Trophoblast cell (in vitro differentiated cells and primary cell): ENCODE results near the gene TRIM50.
"Not testable (repeated sequence)": the region's sequence is repeated elsewhere in the genome, so short reads cannot be mapped to it uniquely, and the experiment has no call there.

Source experiments
- DNase-seq, 2 donors: peaks; one replicate each; pipeline ENCODE4 v3.0.0-alpha.2; 2016
- H2AFZ ChIP-seq: 2 replicates; pipeline ENCODE4 v1.6.1; 2013; ENCODE audit warnings: low read length, moderate library complexity, mild to moderate bottlenecking; ENCODE audit not compliant: insufficient read depth, poor library complexity
- H2AK5ac ChIP-seq: 2 replicates; pipeline ENCODE4 v1.6.1; 2013; ENCODE audit warnings: mild to moderate bottlenecking, low read length
- H2BK120ac ChIP-seq: 2 replicates; pipeline ENCODE4 v1.6.1; 2013; ENCODE audit warnings: low read length, mild to moderate bottlenecking, moderate library complexity; ENCODE audit not compliant: insufficient read depth, poor library complexity
- H2BK12ac ChIP-seq: 2 replicates; pipeline ENCODE4 v1.6.1; 2013; ENCODE audit warnings: mild to moderate bottlenecking, low read length, moderate library complexity
- H2BK5ac ChIP-seq: 2 replicates; pipeline ENCODE4 v1.6.1; 2013; ENCODE audit warnings: low read length, low read depth, moderate library complexity, mild to moderate bottlenecking; ENCODE audit not compliant: poor library complexity
- H3K14ac ChIP-seq: 2 replicates; pipeline ENCODE4 v1.6.1; 2013; ENCODE audit warnings: mild to moderate bottlenecking, low read length
- H3K18ac ChIP-seq: 2 replicates; pipeline ENCODE4 v1.6.1; 2013; ENCODE audit warnings: mild to moderate bottlenecking, low read length
- H3K23ac ChIP-seq: 2 replicates; pipeline ENCODE4 v1.6.1; 2013; ENCODE audit warnings: low read length
- H3K27ac ChIP-seq: 2 replicates; pipeline ENCODE4 v1.5.1; 2013; ENCODE audit warnings: low read depth, mild to moderate bottlenecking, inconsistent platforms, low read length, moderate library complexity
- H3K27me3 ChIP-seq: 2 replicates; pipeline ENCODE4 v1.6.1; 2013; ENCODE audit warnings: inconsistent platforms, mild to moderate bottlenecking, low read length, moderate library complexity; ENCODE audit not compliant: insufficient read depth
- H3K36me3 ChIP-seq, 2 experiments: 1 replicate in 1 of 2; 2 replicates in 1 of 2; pipeline ENCODE4 v1.6.1; 2013; ENCODE audit warnings: low read length in 2 of 2, mild to moderate bottlenecking in 2 of 2, moderate library complexity in 1 of 2; ENCODE audit not compliant: insufficient read depth in 2 of 2, control insufficient read depth in 1 of 2
- H3K4ac ChIP-seq: 2 replicates; pipeline ENCODE4 v1.6.1; 2013; ENCODE audit warnings: low read depth, mild to moderate bottlenecking, low read length, moderate library complexity
- H3K4me1 ChIP-seq, 2 experiments: 1 replicate in 1 of 2; 2 replicates in 1 of 2; pipeline ENCODE4 v1.6.1; 2013; ENCODE audit warnings: low read length in 2 of 2, mild to moderate bottlenecking in 2 of 2, moderate library complexity in 1 of 2; ENCODE audit not compliant: insufficient read depth in 2 of 2, control insufficient read depth in 1 of 2
- H3K4me2 ChIP-seq: 2 replicates; pipeline ENCODE4 v1.6.1; 2013; ENCODE audit warnings: inconsistent platforms, mild to moderate bottlenecking, low read length, moderate library complexity
- H3K4me3 ChIP-seq: 2 replicates; pipeline ENCODE4 v1.5.1; 2013; ENCODE audit warnings: mild to moderate bottlenecking, low read depth, low read length, inconsistent platforms
- H3K79me1 ChIP-seq: one replicate; pipeline ENCODE4 v1.6.1; 2013; ENCODE audit warnings: low read length
- H3K79me2 ChIP-seq: 2 replicates; pipeline ENCODE4 v1.6.1; 2013; ENCODE audit warnings: low read length, mild to moderate bottlenecking; ENCODE audit not compliant: control insufficient read depth, insufficient read depth, poor library complexity
- H3K9ac ChIP-seq: 2 replicates; pipeline ENCODE4 v1.6.1; 2013; ENCODE audit warnings: mild to moderate bottlenecking, low read length
- H3K9me3 ChIP-seq: 2 replicates; pipeline ENCODE4 v1.6.1; 2013; ENCODE audit warnings: low read depth, mild to moderate bottlenecking, control low read depth, inconsistent platforms, low read length; ENCODE audit not compliant: insufficient read depth
- H4K12ac ChIP-seq: 2 replicates; pipeline ENCODE4 v1.6.1; 2013; ENCODE audit warnings: low read depth, mild to moderate bottlenecking, low read length, moderate library complexity
- H4K8ac ChIP-seq: 2 replicates; pipeline ENCODE4 v1.6.1; 2013; ENCODE audit warnings: low read depth, mild to moderate bottlenecking, low read length, moderate library complexity
- H4K91ac ChIP-seq: one replicate; pipeline ENCODE4 v1.6.1; 2013; ENCODE audit warnings: low read depth, mild to moderate bottlenecking, low read length, moderate library complexity
- WGBS: extraction: QIAGEN DNeasy Blood & Tissue Kit; methylation state at CpG from one replicate; pipeline ENCODE4 v1.1.7; 2013; ENCODE audit warnings: missing lambda C conversion rate; ENCODE audit not compliant: insufficient read length, insufficient coverage; ENCODE audit errors: extremely low coverage; 5-methylcytosine and 5-hydroxymethylcytosine counted together

The TRIM50 gene

DNA sequence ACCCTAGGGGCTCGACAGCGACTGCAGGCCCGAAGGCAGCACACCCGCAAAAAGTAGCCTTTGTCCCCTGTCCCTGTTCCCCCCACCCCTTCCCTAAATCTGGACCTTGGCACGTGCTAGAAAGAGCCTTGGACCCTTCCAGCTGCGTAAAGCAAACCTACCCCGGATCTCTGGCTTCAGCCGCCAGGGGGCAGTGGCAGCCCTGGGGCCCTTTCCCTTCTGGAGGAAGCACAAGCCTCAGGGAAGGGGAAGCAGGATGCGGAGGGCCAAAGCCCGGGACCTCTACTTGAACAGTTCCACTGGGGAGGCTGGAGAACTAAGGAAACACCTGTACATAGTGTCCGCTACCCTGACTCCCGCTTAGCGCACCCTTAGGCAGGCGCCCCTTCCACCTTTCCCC, 26.8 kb downstream of the TRIM50 start:
- peaks cover 25% of the 10 kb centered on the region in 2 experiments for H3K36me3 ChIP-seq
- H2BK12ac ChIP-seq, H2AK5ac ChIP-seq, H2BK120ac ChIP-seq, H3K4ac ChIP-seq, H3K27ac ChIP-seq, H4K91ac ChIP-seq, H3K4me1 ChIP-seq, H3K14ac ChIP-seq, H3K27me3 ChIP-seq, H2AFZ ChIP-seq, H4K8ac ChIP-seq, H3K4me3 ChIP-seq, H2BK5ac ChIP-seq, DNase-seq, H3K4me2 ChIP-seq, H3K9me3 ChIP-seq, H3K79me1 ChIP-seq, H3K9ac ChIP-seq, H3K23ac ChIP-seq, H3K79me2 ChIP-seq, H3K18ac ChIP-seq, H4K12ac ChIP-seq: not testable (repeated sequence)
- WGBS, result no CpG with 5 or more reads among the region's 14 CpGs

GRCh38 chr7:73299812-73300211, 28.1 kb downstream of the TRIM50 start:
- not testable (repeated sequence) for H4K8ac ChIP-seq, H2AFZ ChIP-seq, H3K4me2 ChIP-seq, H3K79me2 ChIP-seq, H3K27ac ChIP-seq, H2BK12ac ChIP-seq, H3K79me1 ChIP-seq, H3K27me3 ChIP-seq, H3K14ac ChIP-seq, H4K12ac ChIP-seq, DNase-seq, H3K9ac ChIP-seq, H2BK5ac ChIP-seq, H3K4ac ChIP-seq, H3K23ac ChIP-seq, H3K4me3 ChIP-seq, H4K91ac ChIP-seq, H2AK5ac ChIP-seq, H3K18ac ChIP-seq, H2BK120ac ChIP-seq, H3K9me3 ChIP-seq, H3K4me1 ChIP-seq
- no CpG with 5 or more reads among the region's 12 CpGs for WGBS
- peaks cover 19 to 21% of the 10 kb centered on the region in 2 experiments for H3K36me3 ChIP-seq

- not testable (repeated sequence) for H3K79me1 ChIP-seq, H3K79me2 ChIP-seq, H3K18ac ChIP-seq, H4K8ac ChIP-seq, H3K4me2 ChIP-seq, H3K27ac ChIP-seq, H3K9me3 ChIP-seq, H3K23ac ChIP-seq, H2AFZ ChIP-seq, H2BK12ac ChIP-seq, H3K4me3 ChIP-seq, H2BK120ac ChIP-seq, DNase-seq, H2AK5ac ChIP-seq, H3K14ac ChIP-seq, H4K91ac ChIP-seq, H4K12ac ChIP-seq, H3K4ac ChIP-seq, H2BK5ac ChIP-seq, H3K36me3 ChIP-seq, H3K27me3 ChIP-seq, H3K4me1 ChIP-seq, H3K9ac ChIP-seq
- WGBS, result no CpG with 5 or more reads among the region's 27 CpGs
Measured at GRCh38 chr7:73297706-73298105, 30.2 kb downstream of the TRIM50 start.

DNA sequence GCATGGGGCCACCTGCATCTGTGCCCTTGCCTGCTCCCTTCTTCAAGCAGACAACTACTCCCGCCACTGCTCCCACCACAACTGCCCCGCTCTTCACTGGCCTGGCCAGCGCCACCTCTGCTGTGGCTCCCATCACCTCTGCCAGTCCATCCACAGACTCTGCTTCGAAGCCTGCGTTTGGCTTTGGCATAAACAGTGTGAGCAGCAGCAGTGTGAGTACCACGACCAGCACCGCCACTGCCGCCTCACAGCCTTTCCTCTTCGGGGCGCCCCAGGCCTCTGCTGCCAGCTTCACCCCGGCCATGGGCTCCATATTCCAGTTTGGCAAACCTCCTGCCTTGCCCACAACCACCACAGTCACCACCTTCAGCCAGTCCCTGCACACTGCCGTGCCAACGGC, 30.6 kb downstream of the TRIM50 start:
- not testable (repeated sequence) for H3K4me1 ChIP-seq, H3K23ac ChIP-seq, H2BK5ac ChIP-seq, H2BK12ac ChIP-seq, H3K4ac ChIP-seq, H3K27ac ChIP-seq, H4K91ac ChIP-seq, H3K4me3 ChIP-seq, H3K9me3 ChIP-seq, H3K79me2 ChIP-seq, H3K4me2 ChIP-seq, H3K14ac ChIP-seq, H3K79me1 ChIP-seq, H2AK5ac ChIP-seq, H3K18ac ChIP-seq, DNase-seq, H3K27me3 ChIP-seq, H3K36me3 ChIP-seq, H4K8ac ChIP-seq, H2BK120ac ChIP-seq, H4K12ac ChIP-seq, H3K9ac ChIP-seq, H2AFZ ChIP-seq
- WGBS, result no CpG with 5 or more reads among the region's 13 CpGs
